HG03558 (cell line): Measurements from ENCODE around the gene PAX3.

Experiments
- ATAC-seq: cut with Tn5 transposase; IDR thresholded peaks from one replicate; pipeline ENCODE4 v1.9.1; 2021; ENCODE audit warnings: moderate number of reproducible peaks; ENCODE audit not compliant: unreplicated experiment; ENCODE audit errors: extremely low read depth

PAX3 gene

DNA sequence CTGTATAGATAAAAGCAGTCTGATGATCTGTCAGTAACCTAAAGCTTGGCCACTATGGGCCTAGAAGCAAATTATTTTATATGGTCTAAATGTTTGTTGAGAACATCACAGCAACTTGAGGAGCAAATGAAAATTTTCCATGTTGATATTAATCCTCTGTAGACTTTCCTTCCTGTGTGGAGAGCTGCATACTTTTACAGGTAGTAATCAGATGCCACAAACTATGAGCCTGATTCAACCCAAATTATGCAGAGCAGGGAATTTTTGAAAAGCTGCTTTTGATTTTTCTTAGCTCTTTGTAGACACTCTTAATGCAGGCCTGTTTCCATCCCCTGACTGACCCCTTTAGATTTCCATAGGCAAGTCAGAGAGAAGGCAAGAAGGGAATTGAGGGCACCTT, 17.3 kb downstream of the PAX3 start:
- ATAC-seq, result no peak

DNA sequence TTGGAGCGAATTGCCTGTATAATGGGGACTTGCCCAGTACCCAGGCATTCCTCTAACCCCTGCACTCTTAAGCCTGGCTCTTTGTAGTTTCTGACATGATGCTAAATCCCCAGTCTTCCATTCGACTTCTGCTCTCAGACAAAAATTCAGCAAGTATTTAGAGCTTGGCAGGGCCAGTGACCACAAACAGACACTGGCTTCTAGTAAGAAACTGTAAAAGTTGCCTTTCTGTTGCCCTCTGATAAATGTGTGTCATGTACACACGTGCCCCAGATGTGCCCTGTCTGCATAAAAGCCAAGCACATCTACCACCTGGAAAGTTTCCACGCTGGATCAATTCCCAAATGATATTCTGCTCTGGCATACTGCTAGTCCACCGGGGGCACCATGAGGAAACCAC, 18.0 kb downstream of the PAX3 start:
- no peak for ATAC-seq

DNA sequence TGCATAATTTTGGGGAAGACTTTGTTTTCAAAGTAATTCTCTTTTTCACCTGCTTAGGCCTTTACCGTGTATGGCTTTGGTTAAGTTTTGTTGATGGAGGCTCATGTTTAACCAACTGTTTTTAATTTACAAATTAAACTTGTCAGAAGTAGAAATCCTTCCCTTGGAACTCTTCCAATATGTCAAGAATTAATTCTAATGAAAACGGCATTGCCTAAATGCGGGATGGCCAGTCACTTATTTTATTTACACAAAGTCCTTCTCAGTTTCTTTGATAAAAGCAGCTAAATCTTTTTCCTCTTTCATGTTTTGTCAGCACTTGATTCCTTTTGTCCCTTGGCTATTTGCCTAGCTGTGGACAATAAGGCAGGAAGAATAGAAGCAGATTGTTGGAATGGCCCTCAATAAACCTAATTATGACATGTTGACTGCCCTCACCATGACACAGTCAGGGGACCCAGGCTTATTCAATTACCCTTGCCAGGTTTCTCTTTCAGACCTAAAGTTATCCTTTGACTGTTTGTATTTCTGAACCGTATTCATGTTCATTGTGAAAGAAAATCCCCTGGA, 26.3 kb downstream of the PAX3 start:
- no peak for ATAC-seq

DNA sequence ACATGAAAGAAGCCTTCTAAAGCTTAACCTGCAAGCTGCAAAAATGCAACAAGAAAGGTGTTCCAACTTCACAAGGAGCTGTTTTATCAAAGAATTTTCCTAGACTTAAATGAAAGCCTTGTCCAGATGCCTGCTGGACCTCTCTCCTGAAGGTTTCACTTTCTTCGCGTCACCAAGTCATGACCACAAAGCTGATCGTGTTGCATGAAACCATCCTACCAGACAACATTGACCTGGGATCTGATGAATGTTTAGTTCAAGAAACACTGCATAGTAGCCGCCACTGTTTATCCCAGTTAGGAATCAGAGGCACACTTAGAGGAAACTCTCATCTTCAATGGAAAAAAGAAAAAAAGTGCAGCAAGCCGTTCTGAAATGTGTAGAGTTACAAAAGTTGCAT, 26.9 kb downstream of the PAX3 start:
- no peak for ATAC-seq

DNA sequence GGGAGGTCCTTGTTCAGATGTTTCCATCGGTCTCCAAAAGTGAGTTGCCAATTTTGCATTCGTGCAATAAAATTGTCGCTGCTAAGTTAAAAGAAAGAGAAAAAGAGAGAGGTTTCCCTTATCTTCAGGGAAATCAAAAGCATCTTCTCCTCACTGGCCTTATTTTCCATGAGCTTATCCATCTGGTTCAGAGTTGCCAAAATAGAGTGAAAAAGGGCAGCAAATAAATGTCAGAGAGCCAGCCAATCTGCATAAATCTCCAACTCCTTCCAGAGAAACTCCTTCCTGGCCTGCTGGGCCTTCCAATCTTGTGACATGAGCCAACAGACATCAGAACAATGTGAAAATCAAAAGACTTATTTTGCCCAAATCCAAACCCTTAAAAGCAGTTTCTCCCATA, 28.4 kb downstream of the PAX3 start:
- ATAC-seq, result no peak

DNA sequence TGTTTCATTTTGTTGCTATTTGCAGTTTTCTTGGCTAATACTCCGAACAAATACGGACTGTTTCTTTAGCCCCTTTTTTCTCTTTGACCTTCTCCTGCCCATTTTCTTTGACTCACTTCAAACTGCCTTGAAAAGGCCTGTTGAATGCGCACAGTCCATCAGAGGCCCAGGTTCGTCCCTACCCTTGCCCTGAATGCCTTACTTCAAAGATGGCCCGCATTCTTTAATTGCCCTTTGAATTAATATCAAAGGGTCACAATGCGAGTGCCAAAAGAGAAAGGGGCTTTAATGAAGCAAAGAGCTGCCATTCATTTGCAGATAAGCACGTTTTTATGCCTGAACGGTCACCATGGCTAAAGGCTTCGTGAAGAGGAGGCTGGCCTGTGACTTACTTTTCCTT, 29.7 kb downstream of the PAX3 start:
- ATAC-seq, result no peak

DNA sequence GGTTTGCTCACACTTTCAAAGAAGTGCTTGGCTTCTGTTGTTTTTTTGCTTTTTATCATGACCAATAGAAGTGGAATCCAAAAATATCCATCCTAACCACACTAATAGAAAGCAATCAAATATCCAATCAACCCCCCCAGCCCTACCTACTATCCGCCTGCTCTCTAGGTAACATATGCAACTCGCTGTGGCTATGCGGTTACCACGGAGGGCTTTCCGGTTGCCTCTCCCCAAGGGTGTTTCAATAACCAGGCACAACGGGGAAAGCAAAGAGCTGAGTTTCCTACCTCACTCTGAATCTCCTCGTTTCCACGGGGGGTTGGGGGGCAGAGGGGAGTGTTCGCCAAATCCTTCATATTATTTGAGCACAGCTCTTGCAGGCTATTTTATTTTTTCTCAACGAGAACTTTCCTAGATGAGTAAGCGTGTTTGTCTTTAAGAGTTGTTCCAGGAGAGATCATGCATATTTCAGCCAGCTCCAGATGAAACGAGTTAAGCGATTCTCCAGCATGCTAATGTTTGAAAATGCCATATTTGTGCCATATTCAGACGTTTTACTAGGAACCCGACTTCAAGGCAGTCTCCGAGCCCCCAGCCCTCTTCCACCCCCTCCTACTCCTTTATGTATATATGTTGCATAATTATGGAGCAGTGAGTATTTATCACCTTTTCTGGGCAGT, 30.3 kb downstream of the PAX3 start:
- ATAC-seq, result no peak

DNA sequence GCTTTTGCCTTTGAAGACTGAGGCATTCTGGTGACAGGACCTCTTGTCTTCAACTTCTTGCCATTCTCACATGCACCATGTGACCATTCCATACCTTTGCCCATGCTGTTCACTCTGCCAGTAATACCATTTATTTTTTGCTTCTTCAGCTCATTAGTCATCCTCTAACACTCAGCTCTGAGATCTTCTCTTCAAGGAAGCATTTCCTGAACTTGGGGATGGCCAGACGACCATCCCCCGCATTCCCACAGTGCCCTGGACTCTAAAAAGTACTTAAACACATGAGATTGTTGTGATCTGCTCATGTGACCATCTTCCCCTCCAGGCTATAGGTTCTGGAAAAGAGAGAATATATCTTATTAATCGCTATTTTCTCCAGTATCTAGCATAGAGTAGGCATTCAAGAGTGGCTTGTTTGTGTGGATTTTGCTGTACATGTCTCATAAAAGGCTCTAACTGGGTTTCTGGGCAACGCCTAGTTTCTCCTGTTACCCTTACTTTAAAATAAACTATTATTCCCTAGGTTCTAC, 33.9 kb downstream of the PAX3 start:
- ATAC-seq, result no peak

DNA sequence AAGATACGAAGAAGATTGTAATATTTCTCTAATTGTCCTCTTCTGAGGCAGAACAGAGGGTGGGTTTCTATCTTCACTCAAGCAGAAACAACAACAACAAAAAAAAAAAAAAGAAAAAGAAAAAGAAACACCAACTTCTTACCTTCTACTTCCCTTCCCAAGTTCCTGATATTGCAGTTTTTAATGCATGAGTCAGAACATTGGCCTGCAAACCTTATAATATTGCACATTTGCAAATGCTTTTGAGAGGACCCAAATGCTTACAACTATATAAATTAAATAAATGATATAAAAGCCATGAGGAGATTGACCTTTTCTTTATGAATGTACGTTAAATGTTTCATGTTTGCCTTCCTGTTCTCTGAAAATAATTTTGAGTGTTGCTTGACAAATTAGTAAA, 37.3 kb downstream of the PAX3 start:
- ATAC-seq, result no peak

DNA sequence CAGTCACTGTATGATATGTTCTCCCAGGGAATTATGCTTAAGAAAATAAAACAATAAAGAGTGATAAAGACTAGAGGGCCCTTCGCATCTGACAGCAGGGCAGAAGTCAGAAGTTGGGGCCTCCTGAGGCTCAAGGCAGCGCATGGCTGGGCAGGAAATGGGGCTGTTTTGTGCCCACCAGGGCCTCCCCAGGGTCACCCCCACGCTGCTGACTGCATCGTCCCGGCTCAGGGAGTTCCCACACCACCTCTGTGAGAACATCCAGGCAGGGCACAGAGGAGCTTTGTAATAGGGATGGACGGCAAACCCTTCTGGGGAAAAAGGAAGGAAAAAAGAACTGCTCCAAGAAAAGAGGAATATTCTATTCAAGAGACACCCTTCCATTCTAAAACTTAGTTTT, 41.2 kb downstream of the PAX3 start:
- ATAC-seq, result no peak

DNA sequence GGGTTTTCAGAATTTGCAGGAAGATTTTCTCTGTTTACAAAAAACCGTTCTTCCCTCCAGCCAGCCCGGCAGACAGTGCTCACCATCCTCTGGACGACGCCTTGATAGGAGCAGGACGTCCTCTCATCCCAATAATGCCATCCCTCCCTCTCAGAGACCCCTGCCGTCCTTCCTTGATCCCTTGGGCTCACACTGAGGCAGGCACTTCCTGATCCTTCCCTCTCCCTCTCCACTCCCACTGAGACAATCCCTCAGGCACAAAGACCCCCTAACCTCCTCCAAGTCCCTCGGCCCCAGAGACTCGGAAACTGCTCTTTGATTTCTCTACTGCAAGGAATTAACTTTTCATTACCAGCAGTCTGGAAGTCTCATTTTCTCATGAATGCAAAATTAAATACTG, 42.5 kb downstream of the PAX3 start:
- ATAC-seq, result no peak

DNA sequence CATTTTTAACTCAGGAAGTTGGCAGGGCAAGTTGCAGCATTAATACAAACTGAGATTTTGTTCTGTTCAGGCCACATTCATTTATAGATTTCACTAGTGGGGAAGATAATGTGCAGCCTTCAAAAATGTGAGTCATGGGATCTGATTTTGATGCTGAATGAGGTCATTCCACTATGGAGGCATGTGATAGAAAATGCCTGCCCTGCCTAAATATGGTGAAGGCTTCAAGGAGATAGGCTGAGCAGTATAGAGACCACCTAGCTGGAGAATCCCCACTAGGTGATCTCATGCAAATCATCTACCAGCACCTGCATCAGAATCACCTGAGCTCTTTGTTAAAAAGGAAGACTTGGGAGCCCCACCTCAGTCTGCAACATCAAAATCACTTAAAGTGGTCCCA, 43.7 kb downstream of the PAX3 start:
- no peak for ATAC-seq

DNA sequence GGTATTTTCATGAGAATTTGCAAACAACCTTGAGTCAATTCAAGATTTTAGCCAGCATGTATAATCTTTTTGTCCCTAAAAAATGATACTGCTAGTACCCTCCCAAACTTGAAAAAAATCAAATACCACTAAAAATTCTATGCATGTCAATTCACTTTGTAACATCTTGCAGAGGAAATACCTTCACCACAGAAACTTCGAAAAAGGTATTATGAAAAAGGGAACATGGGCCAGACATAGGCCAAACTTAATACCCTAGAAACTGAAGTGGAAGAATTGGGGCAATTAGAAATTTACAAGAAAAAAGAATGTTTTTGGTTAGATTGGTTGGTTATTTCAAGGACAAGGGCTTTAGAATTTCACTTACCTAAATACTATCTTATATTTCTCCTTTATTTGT, 48.5 kb downstream of the PAX3 start:
- ATAC-seq, result no peak

DNA sequence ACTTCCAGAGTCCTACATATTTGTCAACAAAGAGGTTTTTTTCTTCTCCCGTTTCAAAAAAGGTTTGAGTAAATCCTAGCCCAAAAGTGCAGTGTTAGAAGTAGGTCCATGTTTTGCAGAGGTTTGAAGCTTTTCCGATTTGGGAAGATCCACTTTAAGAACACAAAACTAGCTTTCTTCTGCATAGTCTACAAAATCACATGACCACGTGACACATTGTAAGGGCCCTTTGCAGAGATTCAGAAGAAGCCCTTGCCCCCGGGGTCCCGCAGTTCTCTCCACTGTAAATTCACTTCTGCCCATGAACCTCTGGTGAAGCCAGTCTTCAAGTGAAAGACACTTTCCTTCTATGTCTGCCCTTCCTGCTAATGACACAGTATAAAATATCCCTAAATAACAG, 49.4 kb downstream of the PAX3 start:
- ATAC-seq, result no peak

DNA sequence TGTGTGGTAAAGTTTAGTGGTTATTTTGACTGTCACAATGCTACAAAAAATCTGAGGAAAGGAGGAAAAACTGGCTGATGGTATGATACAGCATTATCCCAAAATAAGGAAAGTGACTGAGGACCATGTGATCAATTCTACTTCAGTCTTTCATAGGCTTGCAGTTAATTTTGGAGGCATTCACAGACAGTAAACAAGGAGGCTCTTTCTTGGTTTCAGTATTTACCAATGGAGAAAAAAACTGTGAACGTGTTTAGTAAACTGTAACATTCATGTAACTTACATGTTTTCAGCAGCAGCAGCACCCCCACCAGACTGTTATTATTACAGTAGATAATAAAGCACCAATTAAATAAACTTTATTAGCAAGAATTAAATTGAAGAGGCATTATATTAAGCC, 50.0 kb downstream of the PAX3 start:
- no peak for ATAC-seq

DNA sequence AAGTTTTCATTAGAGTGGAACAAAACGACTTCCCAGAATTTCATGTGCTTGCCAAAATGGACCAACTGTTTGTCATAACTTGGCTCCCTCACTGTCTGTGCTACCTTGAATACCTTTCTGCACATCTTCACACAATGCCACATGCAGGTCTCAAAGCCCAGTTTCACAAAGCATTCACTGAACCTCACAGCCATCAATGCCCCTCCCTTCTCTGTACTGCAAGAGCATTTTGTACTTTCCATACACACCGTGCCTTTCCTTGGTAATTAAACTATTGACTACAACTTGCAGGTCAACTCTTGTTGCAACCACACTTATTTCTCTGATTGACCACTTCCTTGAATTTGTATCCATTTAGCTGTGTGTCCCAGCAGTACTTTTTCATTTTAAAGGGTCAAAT, 50.5 kb downstream of the PAX3 start:
- no peak for ATAC-seq

DNA sequence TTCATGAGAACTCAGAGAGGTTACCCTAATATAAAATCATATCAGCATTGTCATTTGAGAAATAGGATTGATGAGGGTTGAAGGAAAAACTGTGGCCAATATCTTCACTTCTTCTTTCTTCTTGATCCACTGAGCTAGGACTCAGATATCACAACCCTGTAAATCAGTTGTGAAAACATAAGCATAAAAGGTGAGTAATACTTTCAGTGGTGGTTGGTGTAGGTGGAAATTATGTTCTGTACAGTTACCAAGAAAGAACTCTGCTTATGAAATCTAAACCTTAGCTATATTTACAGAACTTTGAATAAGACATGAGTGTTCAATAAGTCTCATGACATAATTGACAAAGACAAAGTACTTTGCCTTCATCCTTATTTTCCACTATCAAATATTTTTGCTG, 56.3 kb downstream of the PAX3 start:
- no peak for ATAC-seq

DNA sequence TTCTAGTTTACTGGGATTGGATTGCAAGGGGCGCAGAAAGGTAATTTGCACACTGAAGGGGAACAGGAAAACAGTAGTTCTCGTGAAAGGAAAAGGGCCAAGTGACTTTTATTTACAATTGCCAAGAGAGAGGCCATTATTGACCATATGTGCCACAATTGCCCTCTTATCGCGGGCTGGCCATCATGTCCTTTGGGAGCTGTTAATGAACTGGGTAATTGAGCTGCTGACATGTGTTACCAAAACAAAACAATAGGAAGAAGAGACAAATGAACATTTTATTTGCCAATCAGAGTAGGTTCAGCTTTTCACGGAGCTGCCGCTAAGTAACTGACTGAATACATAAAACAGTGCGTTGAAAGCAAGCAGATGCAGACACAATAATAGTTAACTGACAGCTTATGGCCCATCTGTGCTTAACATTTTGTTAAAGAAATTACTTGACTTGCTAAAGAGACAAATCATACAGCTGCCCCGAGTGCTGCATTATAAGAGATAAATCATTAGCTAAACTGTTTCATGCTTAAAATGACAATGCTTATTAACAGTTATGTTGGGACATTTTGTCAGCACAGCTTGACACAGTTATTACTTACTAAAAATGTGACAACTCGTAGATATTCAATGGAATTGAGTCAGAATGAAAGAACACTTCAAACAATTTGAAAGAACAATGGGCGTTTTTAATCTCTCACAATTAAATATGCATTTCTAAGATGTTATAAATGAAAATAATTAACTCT, 57.5 kb downstream of the PAX3 start:
- ATAC-seq, result no peak

DNA sequence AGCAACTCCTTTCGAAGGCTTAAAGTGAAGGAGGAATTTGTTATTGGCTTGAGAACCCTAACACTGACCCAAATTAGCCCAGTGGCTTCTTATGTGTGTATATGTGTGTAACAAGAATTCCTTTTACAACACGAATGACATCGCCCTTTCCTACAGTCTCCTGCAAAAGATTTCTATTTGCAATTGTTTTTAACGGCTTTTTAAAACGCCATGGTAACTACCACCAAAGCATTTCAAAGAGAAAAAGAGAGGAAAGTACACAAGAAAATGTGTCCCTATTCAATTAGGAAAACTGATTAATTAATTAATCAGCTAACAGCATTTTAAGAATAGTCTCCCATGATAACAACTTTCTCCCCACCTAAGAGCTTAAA, 58.1 kb downstream of the PAX3 start:
- no peak for ATAC-seq

DNA sequence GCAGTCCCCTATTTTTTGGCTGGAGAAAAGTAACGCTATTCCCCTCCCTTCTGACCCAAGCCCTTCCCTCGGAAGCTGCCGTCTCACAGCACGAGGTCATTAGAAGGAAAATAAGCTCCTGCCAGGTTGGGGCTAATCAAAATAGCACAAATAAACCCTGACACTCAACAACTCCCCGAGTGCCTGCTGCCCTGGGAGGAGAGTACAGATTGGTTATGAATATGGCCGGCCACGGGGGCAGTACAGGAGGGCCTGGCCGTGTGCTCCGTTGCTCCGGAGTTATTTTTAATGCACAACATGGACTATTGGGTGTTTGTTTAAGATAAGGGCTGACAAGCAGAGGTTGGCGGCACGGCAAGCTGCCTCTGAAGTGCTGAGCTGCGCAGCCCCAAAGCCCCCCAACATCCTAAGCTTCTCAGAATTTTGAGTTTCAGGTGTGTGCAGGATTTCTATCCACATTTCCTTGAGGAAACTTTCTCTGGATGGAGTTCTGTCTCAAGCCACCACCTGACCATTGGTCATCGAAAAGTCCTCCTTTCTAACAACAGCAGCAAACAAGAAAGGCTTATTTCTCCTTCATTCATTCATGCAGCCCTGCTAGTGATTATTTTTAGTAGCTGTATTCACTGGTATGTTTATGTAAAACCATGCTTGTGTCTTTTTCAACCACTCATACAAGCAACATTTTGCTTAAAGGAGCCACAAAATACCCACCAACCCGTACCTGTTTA, 58.7 kb downstream of the PAX3 start:
- ATAC-seq, result no peak

DNA sequence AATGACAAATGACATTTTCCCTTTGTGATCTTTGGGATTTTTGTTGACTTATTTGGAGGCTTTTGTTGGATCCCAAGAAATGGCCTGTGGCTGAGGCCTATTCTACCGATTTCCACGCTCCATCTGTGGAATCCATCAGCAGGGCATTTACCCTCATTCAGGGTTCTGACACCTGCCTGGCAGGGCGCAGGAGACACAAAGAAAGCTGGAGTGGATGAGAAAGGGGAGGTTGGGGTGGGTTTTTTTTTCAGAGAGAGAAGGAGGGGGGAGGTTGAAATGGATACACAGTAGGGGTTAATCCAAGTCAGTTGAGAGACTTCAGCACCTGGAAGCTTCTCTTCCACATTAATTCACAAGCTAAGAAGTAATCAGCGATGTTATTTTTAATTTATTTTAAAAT, 59.7 kb downstream of the PAX3 start:
- ATAC-seq, result no peak
